B cell (primary cell): ENCODE results near the gene STX8.

Source experiments
- EZH2 ChIP-seq: IDR thresholded peaks from 2 replicates; pipeline ENCODE4 v1.6.1; 2012; ENCODE audit warnings: borderline replicate concordance, low read depth, mild to moderate bottlenecking, moderate library complexity, low read length; ENCODE audit not compliant: insufficient read depth, poor library complexity, severe bottlenecking
- TF ChIP-seq, protein P1 (sequence below): fragments of 200-600 bp; IDR thresholded peaks from one replicate; pipeline ENCODE4 v1.8.0; 2022; ENCODE audit warnings: antibody characterized with exemption, mild to moderate bottlenecking

DNA sequence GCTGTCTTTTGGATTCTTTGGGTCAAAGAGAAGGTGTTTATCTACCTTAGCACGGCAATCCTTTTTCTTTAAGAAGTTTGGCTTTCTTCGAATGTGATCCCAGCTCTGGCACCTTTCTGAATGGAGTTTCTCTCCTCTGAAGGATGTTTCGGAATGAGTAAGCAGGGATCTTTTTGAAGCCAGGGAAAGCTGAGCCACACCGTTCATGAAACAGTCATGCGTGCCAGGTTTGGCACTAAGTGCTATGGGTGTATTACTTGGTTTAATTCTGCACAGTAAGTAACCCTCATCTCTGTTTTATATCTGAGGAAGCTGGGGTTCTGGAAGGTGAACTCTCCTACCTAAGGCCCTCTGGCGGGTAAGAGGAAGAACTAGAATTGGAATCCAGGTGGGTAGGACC is 319.8 kb downstream of the STX8 start:
- TF ChIP-seq, protein P1, sequence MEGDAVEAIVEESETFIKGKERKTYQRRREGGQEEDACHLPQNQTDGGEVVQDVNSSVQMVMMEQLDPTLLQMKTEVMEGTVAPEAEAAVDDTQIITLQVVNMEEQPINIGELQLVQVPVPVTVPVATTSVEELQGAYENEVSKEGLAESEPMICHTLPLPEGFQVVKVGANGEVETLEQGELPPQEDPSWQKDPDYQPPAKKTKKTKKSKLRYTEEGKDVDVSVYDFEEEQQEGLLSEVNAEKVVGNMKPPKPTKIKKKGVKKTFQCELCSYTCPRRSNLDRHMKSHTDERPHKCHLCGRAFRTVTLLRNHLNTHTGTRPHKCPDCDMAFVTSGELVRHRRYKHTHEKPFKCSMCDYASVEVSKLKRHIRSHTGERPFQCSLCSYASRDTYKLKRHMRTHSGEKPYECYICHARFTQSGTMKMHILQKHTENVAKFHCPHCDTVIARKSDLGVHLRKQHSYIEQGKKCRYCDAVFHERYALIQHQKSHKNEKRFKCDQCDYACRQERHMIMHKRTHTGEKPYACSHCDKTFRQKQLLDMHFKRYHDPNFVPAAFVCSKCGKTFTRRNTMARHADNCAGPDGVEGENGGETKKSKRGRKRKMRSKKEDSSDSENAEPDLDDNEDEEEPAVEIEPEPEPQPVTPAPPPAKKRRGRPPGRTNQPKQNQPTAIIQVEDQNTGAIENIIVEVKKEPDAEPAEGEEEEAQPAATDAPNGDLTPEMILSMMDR: no peak
- TF ChIP-seq EZH2: no peak
